ENCODE results near the gene HELZ.
"Not testable (repeated sequence)": the region's sequence is repeated elsewhere in the genome, so short reads cannot be mapped to it uniquely, and the experiment has no call there.

HELZ gene

GRCh38 chr17:67227488-67227887 lies 17.5 kb downstream of the HELZ start:
- no peak for DNase-seq

- DNase-seq = no peak
Observed at GRCh38 chr17:67225316-67225715, 19.7 kb downstream of the HELZ start.

GRCh38 chr17:67224736-67225135 lies 20.3 kb downstream of the HELZ start:
- no peak for DNase-seq

- no peak for DNase-seq
Observed at GRCh38 chr17:67223924-67224323, 21.1 kb downstream of the HELZ start.

- DNase-seq = peak; percentile 74
Observed at GRCh38 chr17:67221062-67221998, 23.7 kb downstream of the HELZ start.

- no peak for DNase-seq
Observed at GRCh38 chr17:67218385-67218950, 26.5 kb downstream of the HELZ start.

GRCh38 chr17:67217446-67217845 lies 27.6 kb downstream of the HELZ start:
- no peak for DNase-seq

GRCh38 chr17:67216578-67217320 lies 28.2 kb downstream of the HELZ start:
- no peak for DNase-seq

GRCh38 chr17:67215991-67216421 lies 29.0 kb downstream of the HELZ start:
- DNase-seq = no peak

- no peak for DNase-seq
Observed at GRCh38 chr17:67212714-67213417, 32.1 kb downstream of the HELZ start.

- DNase-seq = no peak
Observed at GRCh38 chr17:67212231-67212630, 32.8 kb downstream of the HELZ start.

- no peak for DNase-seq
Observed at GRCh38 chr17:67211742-67212141, 33.3 kb downstream of the HELZ start.

GRCh38 chr17:67210915-67211314 lies 34.1 kb downstream of the HELZ start:
- DNase-seq = no peak

GRCh38 chr17:67208232-67208631 lies 36.8 kb downstream of the HELZ start:
- no peak for DNase-seq

GRCh38 chr17:67203818-67204217 lies 41.2 kb downstream of the HELZ start:
- DNase-seq = no peak

GRCh38 chr17:67202503-67202902 lies 42.5 kb downstream of the HELZ start:
- no peak for DNase-seq

GRCh38 chr17:67200727-67201301 lies 44.2 kb downstream of the HELZ start:
- no peak for DNase-seq

- no peak for DNase-seq
Observed at GRCh38 chr17:67198131-67198530, 46.9 kb downstream of the HELZ start.

- DNase-seq = not testable (repeated sequence)
Observed at GRCh38 chr17:67197023-67197422, 48.0 kb downstream of the HELZ start.

- DNase-seq = no peak
Observed at GRCh38 chr17:67196422-67196821, 48.6 kb downstream of the HELZ start.

- peak; percentile 79 for DNase-seq
Observed at GRCh38 chr17:67194134-67194533, 50.9 kb downstream of the HELZ start.

- no peak for DNase-seq
Observed at GRCh38 chr17:67187927-67188326, 57.1 kb downstream of the HELZ start.

GRCh38 chr17:67186782-67187181 lies 58.2 kb downstream of the HELZ start:
- DNase-seq = no peak

All from islet precursor cell (in vitro differentiated cells).